H1 (cell line): ENCODE data around the gene PUS7L. TPM values are rescaled to one million over a fixed set of nuclear protein-coding genes. Genes with fewer than 3 reads are reported as not detected.

Experiments used
- BCL11A ChIP-seq, 2 experiments: IDR thresholded peaks; one replicate each; pipeline ENCODE4 v1.6.1; 2011; ENCODE audit warnings: low read depth in 2 of 2, low read length in 2 of 2, mild to moderate bottlenecking in 2 of 2
- NANOG ChIP-seq: IDR thresholded peaks from 2 replicates; pipeline ENCODE4 v1.6.1; 2011; ENCODE audit warnings: low read length, low read depth, mild to moderate bottlenecking, inconsistent platforms; ENCODE audit not compliant: insufficient read depth, poor library complexity, severe bottlenecking
- PHF8 ChIP-seq: fragments of 200-600 bp; sonication (generic); conservative IDR thresholded peaks from 2 replicates; pipeline ENCODE4 v1.7.1; 2012; ENCODE audit warnings: low read depth, mild to moderate bottlenecking, inconsistent platforms, low read length, moderate library complexity
- SIRT6 ChIP-seq: IDR thresholded peaks from one replicate; pipeline ENCODE4 v1.7.1; 2012; ENCODE audit warnings: low read length, inconsistent platforms
- YY1 ChIP-seq: IDR thresholded peaks from 2 replicates; pipeline ENCODE4 v1.6.1; 2011; ENCODE audit warnings: low read depth, mild to moderate bottlenecking, low read length
- polyA plus RNA-seq, 7 experiments: library from polyadenylated mRNA; depleted of rRNA in 3 of 7; stranded (reverse) in 5 of 7; unstranded in 2 of 7; fragments of >200 nt in 5 of 7; fragments of 200-250 nt in 2 of 7; gene quantifications; 1 replicate in 5 of 7; 2 replicates in 1 of 7; 4 replicates in 1 of 7; pipeline versions ENCODE4 v1.2.1 to v1.2.3, GENCODE V29; 2011 to 2013; ENCODE audit warnings: missing spikeins in 2 of 7, mixed read lengths in 2 of 7
- total RNA-seq: library from RNA; stranded (reverse); fragmentation: NEBNext Ultra II Directional; extraction: Animal tissue kit (Norgen Biotek cat#: 25700); gene quantifications from 2 replicates; pipeline ENCODE4 v1.2.1, GENCODE V29; 2021

The PUS7L gene
- total and polyA plus RNA-seq, 2 of the 8 experiments (the other 6 are each of a cell fraction or from before 2014, with no cell fraction given) = 3.6 to 26.8 TPM

GRCh38 chr12:43669373-43669772 is 89.2 kb downstream of the PUS7L start (continued):
- TF ChIP-seq SIRT6 = no peak
- no peak for TF ChIP-seq PHF8
- TF ChIP-seq NANOG = no peak
- TF ChIP-seq BCL11A (IDR thresholded peaks at IDR 0.05; ENCODE audit: low read depth in 2 of 2, low read length in 2 of 2) = no peak
- TF ChIP-seq YY1 = no peak

Other genes starting within 250 kb of the PUS7L start
- 4.5 and 5.1 TPM in 2 replicates for gene ADAMTS20, start 206.6 kb downstream of the PUS7L start, total RNA-seq
- 2.1 and 2.9 TPM in 2 replicates for gene ADAMTS20, start 206.6 kb downstream of the PUS7L start, polyA plus RNA-seq (2011; rRNA removed)
- 5.8 and 7.7 TPM in 2 replicates for gene IRAK4, start 161 bp upstream of the PUS7L start, total RNA-seq
- gene IRAK4, start 161 bp upstream of the PUS7L start, polyA plus RNA-seq (2011; rRNA removed) = 2.2 and 2.3 TPM in 2 replicates
- 24.6 and 27.9 TPM in 2 replicates for gene TWF1, start 47.5 kb upstream of the PUS7L start, total RNA-seq
- 5.3 and 7.6 TPM in 2 replicates for gene TWF1, start 47.5 kb upstream of the PUS7L start, polyA plus RNA-seq (2011; rRNA removed)
- 1.4 TPM in 2 replicates for gene TMEM117, start 77.3 kb upstream of the PUS7L start, total RNA-seq
- 0.31 and 0.80 TPM in 2 replicates for gene TMEM117, start 77.3 kb upstream of the PUS7L start, polyA plus RNA-seq (2011; rRNA removed)